Putamen (tissue), 1 donor: ENCODE results near the gene RIN3.

ENCODE experiments used
- DNase-seq: peaks from one replicate; pipeline ENCODE4 v3.0.0-alpha.2; 2016; ENCODE audit warnings: low spot score

Gene RIN3

DNA sequence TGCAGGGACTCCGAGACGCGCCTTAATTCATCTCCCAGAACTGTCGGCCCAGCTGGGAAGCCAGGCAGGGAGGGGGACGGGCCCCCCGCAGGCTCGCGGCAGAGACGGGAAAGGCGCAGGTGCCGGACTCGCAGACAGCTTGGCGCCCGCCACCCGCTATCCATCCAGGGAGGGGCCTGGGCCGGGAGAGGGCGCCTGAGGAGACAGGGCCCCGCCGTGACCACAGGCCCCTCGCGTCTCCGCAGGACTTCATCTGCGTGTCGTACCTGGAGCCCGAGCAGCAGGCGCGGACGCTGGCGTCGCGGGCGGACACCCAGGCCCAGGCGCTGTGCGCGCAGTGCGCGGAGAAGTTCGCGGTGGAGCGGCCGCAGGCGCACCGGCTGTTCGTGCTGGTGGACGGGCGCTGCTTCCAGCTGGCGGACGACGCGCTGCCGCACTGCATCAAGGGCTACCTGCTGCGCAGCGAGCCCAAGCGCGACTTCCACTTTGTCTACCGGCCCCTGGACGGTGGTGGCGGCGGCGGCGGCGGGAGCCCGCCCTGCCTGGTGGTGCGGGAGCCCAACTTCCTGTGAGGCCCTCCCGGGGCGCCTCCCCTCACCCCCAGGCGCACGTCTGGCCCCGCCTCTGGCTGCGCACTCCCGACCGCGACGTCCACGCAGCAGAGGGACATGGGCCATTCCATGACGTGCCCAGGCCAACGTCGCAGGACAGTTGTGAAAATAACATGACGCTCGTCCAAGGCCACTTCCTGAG is 174.3 kb downstream of the RIN3 start:
- no peak for DNase-seq

DNA sequence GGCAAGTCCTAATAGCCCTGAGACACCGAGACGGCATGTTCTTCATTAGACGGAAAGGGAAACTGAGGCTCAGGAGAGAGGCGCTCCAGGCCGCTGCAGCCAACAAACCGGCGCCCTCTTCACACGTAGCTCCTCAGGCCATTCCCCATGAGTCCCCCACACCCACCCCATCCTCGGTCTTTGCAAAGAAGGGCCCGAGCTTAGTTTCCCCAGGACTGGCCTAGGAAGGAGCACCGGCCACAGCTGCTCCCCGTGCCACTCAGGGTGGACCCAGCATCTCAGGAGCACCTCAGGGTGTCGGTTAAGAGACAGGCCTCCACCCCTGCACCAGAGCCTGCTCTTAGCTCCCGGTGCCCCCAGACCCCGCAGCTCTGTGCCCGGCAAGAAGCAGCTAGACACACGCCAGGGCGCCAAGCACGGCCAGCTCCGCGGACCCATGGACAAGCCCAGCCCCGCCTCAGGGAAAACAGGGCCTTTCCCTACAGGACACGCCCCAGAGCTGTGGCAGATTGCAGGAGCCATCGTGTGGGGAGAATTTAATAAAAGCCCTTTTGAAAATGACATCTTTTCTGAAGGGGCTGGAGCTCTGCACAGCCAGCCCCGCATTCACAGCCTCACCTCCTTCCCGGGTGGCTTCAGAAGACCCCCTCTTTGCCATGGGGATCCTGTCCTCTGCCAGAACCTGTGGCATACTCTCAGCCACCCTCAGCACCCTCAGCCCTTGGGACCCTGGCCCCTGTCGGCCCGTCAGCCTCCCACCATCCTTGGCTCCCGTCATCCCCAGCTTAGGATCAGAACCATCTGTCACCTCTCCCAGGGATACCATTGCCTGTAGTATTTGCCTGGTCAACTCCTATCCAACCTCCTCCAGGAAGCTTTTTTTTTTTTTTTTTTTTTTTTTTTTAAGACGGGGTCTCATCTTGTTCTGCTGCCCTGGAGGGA is 175.1 kb downstream of the RIN3 start:
- DNase-seq = no peak

DNA sequence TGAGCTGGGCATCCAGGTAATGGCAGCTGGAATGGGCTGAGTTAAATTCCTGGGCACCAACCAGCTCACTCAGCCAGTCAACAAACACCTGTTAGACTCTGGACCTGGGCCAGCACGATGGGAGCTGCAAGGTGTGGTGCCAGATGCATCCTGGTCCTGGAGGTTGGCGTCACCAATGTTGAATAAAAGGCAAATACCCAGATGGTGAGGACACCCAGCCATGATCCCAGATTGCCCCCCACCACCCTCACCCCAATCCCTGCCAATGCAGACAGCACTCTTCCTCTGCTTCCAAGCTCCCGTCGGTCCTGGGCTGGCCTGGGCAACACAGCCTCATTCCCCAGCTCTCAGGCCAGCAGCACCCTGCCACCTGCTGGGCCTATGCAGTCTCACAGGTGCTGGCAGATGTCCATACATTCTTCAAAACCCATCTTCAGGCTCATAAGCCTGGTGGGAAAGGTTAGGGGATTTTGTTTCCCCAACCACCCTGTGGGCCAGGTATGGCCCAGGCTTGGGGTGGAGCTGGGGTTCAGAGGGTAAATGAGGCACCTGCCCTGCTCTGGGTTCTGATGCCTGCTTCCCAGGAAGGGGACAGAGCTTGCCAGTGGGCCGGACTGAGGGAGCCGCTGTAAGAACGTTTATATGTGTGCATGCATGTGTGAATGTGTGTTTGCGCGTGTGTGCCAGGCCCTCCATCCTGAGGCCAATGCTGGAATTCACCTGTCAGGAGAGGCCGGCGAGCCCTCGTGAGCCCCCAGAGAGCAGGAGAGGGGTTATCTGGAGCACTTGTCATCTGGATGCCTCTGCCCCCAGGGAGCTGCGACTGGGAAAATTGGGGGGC is 176.8 kb downstream of the RIN3 start:
- DNase-seq = no peak

DNA sequence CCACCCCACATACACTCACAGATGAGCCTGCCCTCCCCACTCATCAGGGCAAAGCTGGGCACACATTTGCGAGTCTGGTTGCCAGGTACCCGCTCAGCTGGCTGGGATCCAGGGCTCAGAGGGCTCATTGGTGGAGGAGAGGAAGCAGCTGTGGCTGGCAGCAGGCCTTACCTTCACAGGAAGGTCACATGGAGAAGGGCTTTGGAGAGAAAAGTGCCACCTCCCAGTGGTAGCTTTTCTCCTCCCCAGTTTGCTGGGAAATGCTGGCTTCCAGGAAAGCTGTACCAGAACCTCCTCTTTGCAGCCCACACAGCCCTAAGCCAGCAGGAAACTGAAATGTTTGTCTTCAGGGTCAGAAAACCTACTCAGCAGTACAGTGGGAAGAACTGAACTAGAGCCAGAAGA is 179.2 kb downstream of the RIN3 start:
- no peak for DNase-seq

DNA sequence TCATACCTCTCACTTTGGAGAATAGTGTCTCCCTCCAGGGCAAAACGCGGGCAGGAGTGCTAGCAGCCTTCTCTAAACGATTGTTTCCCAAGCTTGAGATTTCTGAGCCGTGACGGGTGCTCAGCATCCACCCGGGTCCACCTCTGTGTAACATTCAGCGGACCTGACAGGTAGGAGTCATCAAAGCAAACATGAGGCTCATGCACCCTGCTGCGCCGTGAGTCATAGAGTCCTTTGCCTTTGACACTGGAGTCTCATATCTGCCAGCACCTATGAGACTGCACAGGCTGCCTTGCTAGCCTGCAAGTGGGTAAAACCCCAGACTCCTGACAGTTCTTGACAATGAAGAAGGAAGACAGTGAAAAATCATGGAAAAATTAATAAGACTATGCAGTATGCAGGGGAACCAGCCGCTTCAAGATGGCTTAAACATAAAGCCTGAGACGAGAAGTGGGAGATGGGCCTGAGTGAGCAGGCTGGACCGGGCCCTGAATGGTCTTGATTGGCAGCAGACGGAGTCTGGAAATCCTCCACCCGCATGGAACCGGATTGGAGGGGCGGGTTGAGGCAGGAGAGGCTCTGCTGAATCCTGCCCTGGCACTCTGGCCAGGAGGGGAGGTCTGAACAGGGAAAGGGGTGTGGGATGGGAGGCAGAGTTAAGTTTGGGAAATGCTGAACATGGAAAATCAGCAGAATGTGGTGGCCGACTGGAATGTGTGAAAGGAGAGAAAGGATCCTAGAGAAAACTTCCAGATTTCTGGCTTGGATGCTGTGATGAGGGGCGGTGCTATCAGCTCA is 180.6 kb downstream of the RIN3 start:
- no peak for DNase-seq

DNA sequence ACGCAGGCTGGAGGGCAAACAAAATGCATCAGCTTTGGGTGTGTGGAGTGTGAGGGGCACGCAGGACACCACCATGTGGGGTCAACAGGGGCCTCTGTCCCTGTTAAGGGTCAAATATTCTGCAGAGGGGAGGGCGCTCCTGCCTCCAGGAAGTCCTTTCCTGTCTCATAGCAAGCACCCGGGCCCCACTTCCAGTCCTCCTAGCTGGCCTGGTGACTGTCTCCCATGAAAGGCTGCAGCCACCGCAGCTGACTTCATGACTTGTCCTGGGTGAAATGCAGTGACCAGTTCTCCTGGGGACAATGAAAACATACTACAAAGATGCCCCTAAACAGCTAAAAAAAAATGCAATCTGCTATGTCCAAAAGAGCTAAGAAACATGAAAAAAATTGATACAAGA is 181.2 kb downstream of the RIN3 start:
- no peak for DNase-seq

DNA sequence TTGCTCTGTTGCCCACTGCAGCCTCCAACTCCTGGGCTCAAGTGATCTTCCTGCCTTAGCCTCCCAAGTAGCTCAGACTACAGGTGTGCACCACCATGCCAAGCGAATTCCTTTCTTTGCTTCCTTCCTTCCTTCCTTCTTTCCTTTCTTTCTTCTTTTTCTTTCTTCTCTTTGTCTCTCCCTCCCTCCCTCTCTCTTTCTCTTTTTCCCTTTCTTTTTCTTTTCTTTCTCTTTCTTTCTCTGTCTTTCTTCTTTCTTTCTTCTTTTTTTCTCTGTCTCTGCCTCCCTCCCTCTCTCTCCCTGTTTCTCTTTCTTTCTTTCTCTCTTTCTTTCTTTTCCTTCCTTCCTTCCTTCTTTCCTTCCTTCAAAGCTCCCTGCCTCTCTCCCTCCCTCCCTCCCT is 182.0 kb downstream of the RIN3 start:
- no peak for DNase-seq

DNA sequence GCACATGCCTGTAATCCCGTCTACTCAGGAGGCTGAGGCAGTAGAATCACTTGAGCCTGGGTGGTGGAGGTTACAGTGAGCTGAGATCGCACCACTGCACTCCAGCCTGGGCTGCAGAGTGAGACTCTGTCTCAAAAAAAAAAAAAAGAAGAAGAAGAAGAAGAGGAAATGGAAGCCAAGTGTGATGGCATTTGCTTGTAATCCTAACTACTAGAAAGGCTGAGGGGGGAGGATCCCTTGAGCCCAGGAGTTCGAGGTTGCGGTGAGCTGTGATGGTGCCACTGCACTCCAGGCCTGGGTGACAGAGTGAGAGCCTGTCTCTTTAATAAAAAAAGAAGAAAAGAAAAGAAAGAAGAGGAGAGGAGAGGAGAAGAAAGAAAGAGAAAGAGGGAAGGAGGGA is 182.8 kb downstream of the RIN3 start:
- no peak for DNase-seq

DNA sequence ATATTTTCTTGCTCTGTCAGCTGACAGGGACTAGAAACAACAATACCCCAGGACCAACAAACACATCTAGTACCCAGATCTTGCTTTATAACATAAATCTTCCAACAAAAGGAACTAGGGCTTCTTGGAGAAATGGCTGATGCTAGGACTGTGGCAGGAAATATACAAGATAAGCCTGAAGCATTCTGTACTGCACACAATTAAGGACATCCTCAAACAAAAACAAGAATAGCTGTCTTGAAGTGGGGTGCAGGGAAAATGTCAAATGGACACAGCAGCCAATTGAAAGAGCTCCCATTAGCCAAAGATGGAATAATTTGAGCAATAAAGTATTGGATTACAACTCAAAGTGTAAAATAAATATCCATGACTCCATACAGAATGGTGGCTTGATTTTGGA is 184.8 kb downstream of the RIN3 start:
- DNase-seq = no peak

DNA sequence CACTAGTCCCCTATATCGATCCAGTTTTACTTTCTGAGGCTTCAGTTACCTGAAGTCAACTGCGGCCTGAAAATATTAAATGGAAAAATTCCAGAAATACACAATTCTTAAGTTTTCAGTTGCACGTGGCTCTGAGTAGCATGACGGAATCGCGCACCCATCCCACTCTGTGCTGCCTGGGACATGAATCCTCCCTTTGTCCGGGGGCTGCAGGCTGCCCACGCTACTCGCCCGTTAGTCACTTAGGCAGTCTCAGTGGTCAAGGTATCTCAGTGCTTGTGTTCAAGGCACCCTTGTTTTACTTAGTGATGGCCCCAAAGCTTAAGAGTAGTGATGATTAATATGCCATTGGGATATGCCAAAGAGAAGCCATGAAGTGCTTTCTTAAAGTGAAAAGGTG is 188.2 kb downstream of the RIN3 start:
- no peak for DNase-seq

DNA sequence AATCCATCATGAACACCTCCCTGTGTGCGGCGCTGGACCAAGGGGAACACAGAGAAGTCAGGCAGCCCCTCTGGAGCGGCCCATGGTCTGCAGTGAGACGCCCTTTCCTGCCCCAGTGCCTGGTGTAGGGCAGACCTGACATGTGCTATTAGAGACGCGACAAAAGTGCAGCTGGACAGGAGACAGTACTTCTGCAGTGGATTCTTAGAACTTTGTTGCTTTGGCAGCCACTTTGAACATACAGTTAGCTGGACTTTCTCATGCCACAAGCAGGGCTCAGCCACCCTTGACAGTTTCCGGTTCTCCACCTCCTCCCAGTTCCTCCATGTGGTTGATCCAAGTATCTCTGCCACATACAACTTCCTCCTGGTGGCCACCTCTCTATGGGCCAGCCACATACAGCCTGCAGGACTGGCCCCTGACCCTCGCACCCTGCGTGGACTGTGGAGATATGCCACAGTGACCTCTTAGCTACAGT is 188.9 kb downstream of the RIN3 start:
- no peak for DNase-seq

DNA sequence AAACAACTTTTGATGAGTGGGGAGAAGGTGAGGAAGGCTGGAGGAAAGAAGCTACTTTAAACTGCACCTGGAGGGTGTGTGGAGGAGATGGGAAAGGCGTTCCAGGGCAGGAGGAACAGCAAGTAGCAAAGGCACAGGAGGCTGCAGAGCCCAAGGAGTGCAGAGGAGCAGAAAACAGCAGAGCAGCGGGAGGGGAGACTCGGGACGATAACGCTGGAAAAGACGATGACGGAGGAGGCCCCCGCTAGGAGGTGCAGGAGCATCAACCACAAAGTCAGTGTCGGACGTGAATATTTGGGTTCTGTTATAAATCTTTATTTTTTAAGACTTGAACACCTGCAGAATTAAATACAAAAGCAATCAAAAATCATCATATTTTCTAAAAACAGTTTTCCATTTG is 189.9 kb downstream of the RIN3 start:
- no peak for DNase-seq

DNA sequence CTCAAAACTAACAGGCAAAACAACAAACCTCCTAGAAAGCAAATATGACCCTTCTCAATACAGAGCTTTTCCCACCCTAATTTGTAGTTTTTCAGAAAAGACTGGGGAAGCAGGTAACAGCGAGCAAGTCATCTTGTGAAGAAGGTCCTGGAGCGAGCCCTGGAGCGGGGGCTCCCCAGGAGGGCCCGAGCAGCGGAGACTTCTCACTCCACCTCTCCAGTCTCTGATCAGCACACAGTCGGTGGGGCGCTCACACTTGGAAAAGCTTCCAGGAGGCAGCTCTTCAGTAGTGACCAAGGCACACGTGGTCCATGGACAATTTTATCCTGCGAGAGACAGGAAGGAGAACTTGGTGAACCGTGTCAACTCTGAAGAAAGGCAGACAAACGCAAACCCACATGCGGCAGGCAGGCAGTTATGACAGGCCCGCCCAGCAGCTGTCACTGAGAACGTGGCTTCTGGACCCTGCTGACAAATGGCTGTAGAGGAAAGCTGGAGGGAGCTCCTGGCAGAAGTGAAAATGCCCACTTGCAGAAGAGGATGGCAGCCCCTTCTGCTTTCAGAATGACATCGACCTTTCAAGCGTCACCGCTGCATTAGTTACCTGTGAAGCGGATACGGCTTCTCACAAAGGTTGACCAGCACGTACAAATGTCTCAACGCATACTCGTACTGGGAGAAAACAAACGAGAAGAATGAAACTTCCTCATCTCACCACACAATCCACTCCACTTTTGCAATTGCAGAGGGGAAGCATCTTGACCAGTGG is 190.6 kb downstream of the RIN3 start:
- DNase-seq = peak; percentile 24

DNA sequence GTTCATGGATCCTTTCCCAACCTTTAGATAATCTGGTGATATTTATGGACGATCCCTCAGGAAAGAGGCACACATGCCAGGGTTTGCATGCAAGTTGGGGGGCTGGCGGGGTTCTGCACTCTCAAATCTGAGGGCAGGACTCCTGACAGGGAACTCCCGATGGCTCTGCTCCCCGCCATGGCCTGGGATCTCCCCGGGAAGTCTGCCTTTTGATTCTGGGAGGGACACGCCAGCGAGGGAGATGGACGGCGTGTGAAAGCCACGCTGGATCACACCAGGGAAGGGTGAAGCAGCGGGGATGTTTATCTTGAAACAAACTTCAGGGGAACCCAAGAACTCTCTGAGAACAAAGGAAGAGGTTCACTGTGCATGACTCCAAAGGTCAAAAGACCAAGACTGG is 191.2 kb downstream of the RIN3 start:
- DNase-seq = no peak

DNA sequence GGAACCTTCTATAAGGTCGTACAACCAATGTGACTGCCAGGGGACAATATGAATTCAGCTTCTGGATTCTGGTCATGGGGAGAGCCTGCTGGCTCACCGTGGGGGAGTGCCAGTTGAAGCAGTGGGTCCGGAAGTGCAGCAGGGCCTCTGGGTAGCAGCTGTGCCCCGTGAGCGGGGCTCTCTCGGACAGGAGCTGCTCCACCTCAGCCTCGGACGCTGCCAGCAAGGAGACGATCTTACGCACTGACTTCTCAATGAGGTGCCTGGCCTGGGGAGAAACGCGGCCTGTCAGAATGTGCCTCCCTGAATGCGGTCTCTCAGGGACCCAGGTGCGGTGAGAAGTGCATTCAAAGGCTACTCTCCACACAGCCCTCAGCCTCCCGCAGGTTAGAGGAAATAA is 192.8 kb downstream of the RIN3 start:
- no peak for DNase-seq

DNA sequence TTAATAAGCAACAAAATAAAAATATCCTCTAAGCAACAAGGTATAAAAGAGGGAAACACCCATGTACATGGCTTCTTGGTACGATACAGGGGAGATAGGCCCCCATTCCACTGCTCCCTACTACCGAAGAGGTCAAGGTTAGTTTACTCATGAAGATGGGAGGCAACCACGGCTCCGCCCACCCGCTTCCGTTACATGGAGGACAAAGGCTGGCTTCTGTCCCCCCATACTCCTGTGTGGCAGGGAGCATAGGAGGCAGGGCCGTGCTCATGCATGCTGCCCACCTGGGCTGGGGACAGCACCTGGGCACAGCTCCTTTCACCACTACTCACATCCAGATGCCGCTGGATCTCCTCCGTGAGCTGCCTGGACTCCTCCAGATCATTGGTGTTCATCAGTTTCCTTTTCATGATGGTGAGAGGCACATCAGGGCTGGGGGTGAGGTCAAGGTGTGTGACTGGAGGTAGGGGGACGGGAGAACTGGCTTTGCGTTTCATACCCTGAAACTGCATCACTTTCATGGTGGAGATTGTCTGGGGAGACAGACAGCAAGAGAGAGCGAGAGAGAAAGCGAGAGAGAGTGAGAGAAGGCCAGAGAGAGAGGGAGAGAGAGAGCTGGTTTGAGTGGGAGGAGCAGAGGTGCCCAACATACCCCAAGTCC is 195.9 kb downstream of the RIN3 start:
- DNase-seq = no peak

DNA sequence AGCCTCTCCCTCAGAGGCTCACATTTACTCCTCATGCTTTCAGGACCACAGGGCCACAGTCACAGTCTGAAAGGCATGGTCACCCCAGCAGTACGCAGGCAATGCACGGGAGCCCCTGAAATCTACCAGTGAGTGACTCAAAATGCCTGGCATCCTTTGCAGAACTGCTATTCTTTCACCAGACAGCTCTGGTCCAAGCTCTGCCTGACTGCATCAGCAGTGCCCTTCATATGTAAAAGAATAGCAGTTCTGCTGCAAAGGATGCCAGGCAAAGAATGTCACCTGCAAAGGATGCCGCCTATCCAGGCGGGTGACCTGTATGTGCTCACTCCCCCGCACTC is 196.4 kb downstream of the RIN3 start:
- no peak for DNase-seq

DNA sequence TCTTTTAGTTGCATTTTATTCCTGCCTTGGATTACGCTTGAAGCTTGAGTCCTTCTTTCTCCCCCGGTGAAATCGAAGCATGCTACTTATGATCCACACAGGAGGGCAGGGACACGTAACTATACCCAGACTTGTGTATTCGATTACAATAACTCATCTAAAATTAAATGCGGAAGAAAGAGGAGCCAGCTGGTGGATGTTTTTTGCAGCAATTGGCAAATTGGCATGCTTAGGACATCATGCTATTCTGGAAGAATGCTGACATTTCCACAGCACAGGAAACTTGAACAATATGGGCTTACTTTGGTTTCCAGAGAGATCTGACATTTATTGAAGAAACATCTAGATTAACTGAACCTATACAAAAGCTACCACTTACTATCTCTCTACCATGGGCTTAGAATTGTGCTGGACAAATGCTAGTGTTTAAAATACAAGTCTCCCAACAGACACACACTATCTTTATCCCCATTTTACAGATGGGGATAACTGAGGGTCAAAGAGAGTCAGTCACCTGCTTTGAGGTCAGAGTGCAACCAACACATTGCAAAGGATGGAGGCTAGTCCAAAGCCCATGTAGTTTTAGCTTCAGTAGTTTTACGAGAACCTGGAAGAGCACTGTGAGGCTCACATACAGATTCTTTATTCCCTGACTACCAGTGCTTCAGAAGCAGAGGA is 198.5 kb downstream of the RIN3 start:
- no peak for DNase-seq

DNA sequence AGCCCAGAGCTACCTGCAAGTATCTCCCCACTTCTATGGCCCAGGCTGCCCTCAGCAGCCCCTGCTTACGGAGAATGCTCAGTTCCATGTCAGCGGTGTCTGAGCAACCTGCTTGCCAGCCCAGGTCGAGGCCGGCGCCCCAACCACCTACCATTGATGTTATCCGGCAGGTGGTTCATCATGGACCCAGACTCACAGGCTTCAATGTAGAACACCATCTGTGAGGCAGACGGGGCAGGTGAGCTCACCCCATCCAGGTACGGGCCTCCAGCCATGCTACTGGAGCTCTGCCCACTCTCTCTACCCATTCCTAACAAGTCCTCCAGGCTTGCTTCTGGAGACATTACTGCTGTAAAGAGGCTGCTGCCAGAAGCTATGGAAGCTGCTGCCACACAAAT is 199.1 kb downstream of the RIN3 start:
- DNase-seq = no peak
